ENCODE measurements around the gene MYT1.

MYT1 gene

DNA sequence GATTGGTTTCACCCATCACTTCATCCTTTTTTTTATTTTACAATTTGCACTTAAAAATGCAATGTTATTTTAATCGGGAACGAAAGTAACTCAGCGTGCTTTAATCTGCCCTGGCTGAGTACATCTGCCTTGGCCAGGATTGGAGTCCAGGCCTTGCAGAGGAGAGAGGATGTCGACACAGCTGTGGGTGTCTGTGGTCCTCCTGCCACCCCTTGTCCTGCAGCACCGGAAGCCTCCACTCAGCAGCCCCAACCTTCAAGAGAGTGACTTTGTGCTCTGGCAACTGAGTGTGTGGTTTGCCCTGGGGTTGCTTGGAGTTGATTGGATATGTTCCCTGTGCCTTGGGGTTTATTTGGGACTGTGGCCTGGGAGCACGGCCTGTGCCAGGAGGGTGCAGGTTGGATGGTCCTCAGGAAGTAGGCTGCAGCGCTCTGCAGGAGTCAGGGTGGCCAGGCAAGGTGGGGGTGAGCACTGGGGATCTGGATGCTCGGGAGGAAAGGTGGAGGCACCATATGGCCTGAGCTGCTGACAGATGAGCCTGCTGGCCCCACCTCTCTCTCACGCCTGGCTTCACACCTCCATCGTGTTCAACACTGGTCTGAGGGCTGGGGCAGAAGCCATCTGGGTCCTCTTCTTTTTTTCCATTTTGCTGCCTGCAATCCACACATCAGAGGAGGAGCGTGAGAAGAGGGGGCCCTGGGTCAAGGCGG is 4.3 kb downstream of the MYT1 start:
- TF ChIP-seq ZFX (IDR thresholded peaks at IDR 0.05; ENCODE audit: borderline replicate concordance), result no peak
- TF ChIP-seq, protein P1, sequence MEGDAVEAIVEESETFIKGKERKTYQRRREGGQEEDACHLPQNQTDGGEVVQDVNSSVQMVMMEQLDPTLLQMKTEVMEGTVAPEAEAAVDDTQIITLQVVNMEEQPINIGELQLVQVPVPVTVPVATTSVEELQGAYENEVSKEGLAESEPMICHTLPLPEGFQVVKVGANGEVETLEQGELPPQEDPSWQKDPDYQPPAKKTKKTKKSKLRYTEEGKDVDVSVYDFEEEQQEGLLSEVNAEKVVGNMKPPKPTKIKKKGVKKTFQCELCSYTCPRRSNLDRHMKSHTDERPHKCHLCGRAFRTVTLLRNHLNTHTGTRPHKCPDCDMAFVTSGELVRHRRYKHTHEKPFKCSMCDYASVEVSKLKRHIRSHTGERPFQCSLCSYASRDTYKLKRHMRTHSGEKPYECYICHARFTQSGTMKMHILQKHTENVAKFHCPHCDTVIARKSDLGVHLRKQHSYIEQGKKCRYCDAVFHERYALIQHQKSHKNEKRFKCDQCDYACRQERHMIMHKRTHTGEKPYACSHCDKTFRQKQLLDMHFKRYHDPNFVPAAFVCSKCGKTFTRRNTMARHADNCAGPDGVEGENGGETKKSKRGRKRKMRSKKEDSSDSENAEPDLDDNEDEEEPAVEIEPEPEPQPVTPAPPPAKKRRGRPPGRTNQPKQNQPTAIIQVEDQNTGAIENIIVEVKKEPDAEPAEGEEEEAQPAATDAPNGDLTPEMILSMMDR (IDR thresholded peaks at IDR 0.05), result no peak
- no peak overlapping the region for H3K27ac ChIP-seq

DNA sequence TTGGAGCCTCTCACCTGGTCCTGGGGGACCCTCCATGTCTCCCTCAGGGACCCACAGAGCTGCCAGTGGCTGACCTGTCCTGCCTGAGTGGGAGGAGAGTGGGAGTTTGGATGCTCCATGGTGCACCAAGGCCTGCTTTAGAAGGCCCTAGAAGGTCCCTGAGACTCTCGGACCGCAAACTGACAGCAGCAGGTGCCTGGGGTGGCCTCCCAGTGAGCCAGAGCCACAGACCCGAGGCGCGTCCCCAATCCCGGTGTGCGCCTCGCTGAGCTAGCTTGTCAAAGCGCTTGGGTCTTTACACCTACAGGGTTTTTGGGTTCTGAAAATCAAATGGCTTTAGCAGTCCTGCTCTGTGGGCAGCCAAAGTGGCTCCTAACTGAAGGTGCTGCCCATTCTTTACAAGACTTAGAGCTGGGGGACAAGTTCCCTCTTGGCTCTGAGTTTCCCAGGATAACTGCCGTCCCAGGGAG is 4.9 kb downstream of the MYT1 start:
- no peak overlapping the region for H3K27ac ChIP-seq
- TF ChIP-seq, protein P1 (IDR thresholded peaks at IDR 0.05), result no peak
- TF ChIP-seq ZFX (IDR thresholded peaks at IDR 0.05; ENCODE audit: borderline replicate concordance), result no peak

DNA sequence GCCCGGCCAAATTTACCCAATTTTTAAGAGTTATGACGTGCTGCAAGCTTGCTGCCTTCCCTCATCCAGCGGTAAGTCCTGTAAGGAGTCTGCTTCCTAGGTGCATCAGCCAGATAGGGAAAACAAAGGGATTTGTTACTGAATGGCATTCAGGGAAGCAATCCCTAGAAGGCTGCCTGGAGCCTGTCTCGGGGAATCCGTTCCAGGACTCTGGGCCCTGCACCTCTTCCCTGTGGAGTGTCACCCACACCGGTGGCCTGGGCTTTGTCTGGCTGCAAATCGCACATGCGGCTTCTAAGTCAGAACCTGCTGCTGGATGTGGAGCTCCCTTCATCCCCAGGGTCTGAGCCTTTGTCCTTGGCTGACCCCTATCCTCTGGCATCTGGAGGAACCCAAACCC is 7.0 kb downstream of the MYT1 start:
- no peak overlapping the region for H3K27ac ChIP-seq
- no peak for TF ChIP-seq ZFX (IDR thresholded peaks at IDR 0.05; ENCODE audit: borderline replicate concordance)
- TF ChIP-seq, protein P1 (IDR thresholded peaks at IDR 0.05), result no peak

DNA sequence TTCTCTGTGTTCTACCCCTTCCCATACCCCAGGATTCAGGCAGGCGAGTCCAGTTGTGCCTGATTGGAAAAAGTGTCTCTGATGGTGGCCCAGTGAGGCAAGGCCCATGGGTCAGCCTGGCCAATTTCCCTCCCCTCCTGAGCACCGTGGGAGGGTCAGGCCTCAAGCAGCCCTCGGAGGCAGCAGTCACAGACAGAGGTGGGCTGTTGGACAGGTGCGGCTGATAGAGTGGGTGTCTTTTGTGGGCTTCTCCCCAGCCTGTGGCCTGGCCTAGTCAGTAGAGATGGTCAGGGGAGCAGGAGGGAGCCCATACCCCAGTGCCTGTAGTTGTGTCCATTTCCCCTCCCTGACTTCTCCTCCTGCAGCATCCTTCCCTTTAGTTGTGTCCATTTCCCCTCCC is 8.9 kb downstream of the MYT1 start:
- TF ChIP-seq, protein P1 (IDR thresholded peaks at IDR 0.05), result no peak
- TF ChIP-seq ZFX (IDR thresholded peaks at IDR 0.05; ENCODE audit: borderline replicate concordance), result no peak
- H3K27ac ChIP-seq, result no peak overlapping the region

DNA sequence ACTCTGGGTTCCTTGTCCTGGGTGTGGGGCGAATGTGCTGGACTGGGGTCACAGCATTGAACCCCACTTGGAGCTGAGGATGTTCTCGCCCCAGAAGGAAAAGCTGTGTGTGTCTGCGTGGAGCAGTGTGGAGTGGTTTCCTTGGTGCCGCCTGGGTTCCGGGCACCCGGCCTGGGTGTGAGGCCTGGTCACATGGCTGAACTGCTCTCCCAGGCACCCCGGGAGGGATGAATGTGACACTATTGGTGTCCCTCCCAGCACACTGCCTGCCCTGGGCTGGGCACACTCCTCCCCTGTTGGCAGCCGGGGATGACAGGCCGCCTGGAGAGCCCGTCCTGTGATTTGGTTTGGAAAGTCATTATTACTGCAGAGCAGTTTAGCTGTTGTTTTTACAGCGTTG is 12.3 kb downstream of the MYT1 start:
- TF ChIP-seq, protein P1 (IDR thresholded peaks at IDR 0.05), result no peak
- no peak for TF ChIP-seq ZFX (IDR thresholded peaks at IDR 0.05; ENCODE audit: borderline replicate concordance)
- H3K27ac ChIP-seq, result no peak overlapping the region

DNA sequence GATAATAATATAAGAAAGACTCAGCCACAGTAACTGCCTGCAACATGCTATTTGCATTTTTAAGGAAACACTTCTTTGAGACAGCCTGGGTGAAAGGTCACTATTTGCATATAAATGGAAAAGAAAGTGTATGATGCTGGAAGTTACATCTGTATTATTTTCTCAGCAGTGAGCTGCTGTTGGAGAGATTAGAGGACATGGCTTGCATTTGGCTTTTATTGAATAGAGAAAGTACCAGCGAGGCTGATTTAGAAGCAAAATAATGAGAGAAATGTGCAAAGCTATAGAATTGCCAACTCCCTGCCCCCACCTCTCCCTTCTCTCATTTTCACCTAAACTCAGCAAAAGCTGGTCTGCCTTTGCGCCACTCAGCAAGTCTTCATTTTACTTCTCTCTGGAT is 12.7 kb downstream of the MYT1 start:
- no peak overlapping the region for H3K27ac ChIP-seq
- TF ChIP-seq, protein P1 (IDR thresholded peaks at IDR 0.05), result no peak
- TF ChIP-seq ZFX (IDR thresholded peaks at IDR 0.05; ENCODE audit: borderline replicate concordance), result no peak

DNA sequence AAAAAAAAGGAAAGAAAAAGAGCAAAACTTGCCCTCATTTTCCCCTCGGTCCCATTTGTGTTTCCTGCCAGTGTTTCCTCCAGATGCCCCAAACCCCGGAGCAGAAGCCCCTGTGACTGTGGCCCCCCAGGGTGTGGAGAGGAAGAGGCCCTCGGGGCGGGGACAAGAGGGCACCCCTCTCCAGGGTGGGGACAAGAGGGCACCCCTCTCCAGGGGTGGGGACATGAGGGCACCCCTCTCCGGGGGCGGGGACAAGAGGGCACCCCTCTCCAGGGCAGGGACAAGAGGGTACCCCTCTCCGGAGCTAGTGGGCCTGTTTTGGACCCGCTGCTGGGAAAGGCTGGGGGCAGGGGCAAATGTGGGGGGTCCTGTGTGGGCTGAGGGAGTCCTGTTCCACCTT is 13.1 kb downstream of the MYT1 start:
- no peak overlapping the region for H3K27ac ChIP-seq
- no peak for TF ChIP-seq ZFX (IDR thresholded peaks at IDR 0.05; ENCODE audit: borderline replicate concordance)
- TF ChIP-seq, protein P1 (IDR thresholded peaks at IDR 0.05), result no peak

Data from 22Rv1 (cell line).